GM21717 (cell line): ENCODE results near the gene PPIG.
"Not testable (repeated sequence)": the region's sequence is repeated elsewhere in the genome, so short reads cannot be mapped to it uniquely, and the experiment has no call there.

Experiments used
- ATAC-seq: cut with Tn5 transposase; IDR thresholded peaks from one replicate; pipeline ENCODE4 v1.9.1; 2021; ENCODE audit warnings: mild to moderate bottlenecking, moderate library complexity; ENCODE audit not compliant: unreplicated experiment

PPIG gene

GRCh38 chr2:169590804-169591203 is 6.7 kb downstream of the PPIG start:
- ATAC-seq: no peak

GRCh38 chr2:169596546-169596945 is 12.4 kb downstream of the PPIG start:
- not testable (repeated sequence) for ATAC-seq

- no peak for ATAC-seq
Observed at GRCh38 chr2:169598982-169599381, 14.8 kb downstream of the PPIG start.

- no peak for ATAC-seq
Observed at GRCh38 chr2:169599568-169599967, 15.4 kb downstream of the PPIG start.

GRCh38 chr2:169609264-169609663 is 25.1 kb downstream of the PPIG start:
- no peak for ATAC-seq

GRCh38 chr2:169613876-169614275 is 29.7 kb downstream of the PPIG start:
- ATAC-seq: no peak

GRCh38 chr2:169615982-169616381 is 31.8 kb downstream of the PPIG start:
- not testable (repeated sequence) for ATAC-seq

- no peak for ATAC-seq
Observed at GRCh38 chr2:169619946-169620345, 35.8 kb downstream of the PPIG start.

GRCh38 chr2:169620509-169620908 is 36.4 kb downstream of the PPIG start:
- ATAC-seq: no peak

- no peak for ATAC-seq
Observed at GRCh38 chr2:169623235-169623634, 39.1 kb downstream of the PPIG start.

GRCh38 chr2:169625781-169626180 is 41.6 kb downstream of the PPIG start:
- no peak for ATAC-seq

- ATAC-seq: no peak
Observed at GRCh38 chr2:169636440-169637097, 52.4 kb downstream of the PPIG start.

- no peak for ATAC-seq
Observed at GRCh38 chr2:169637620-169638019, 53.5 kb downstream of the PPIG start.

- no peak for ATAC-seq
Observed at GRCh38 chr2:169640104-169640503, 56.0 kb downstream of the PPIG start.

GRCh38 chr2:169641464-169641863 is 57.3 kb downstream of the PPIG start:
- ATAC-seq: no peak

GRCh38 chr2:169644173-169644572 is 60.0 kb downstream of the PPIG start:
- no peak for ATAC-seq

GRCh38 chr2:169647496-169647895 is 63.3 kb downstream of the PPIG start:
- ATAC-seq: no peak

GRCh38 chr2:169649278-169649677 is 65.1 kb downstream of the PPIG start:
- ATAC-seq: no peak

- ATAC-seq: no peak
Observed at GRCh38 chr2:169653636-169654035, 69.5 kb downstream of the PPIG start.

- ATAC-seq: no peak
Observed at GRCh38 chr2:169656164-169656563, 72.0 kb downstream of the PPIG start.

GRCh38 chr2:169658877-169659276 is 74.7 kb downstream of the PPIG start:
- ATAC-seq: no peak

GRCh38 chr2:169659320-169659719 is 75.2 kb downstream of the PPIG start:
- ATAC-seq: no peak

GRCh38 chr2:169661265-169661664 is 77.1 kb downstream of the PPIG start:
- no peak for ATAC-seq
